ENCODE results near the gene LPP.

LPP gene

DNA sequence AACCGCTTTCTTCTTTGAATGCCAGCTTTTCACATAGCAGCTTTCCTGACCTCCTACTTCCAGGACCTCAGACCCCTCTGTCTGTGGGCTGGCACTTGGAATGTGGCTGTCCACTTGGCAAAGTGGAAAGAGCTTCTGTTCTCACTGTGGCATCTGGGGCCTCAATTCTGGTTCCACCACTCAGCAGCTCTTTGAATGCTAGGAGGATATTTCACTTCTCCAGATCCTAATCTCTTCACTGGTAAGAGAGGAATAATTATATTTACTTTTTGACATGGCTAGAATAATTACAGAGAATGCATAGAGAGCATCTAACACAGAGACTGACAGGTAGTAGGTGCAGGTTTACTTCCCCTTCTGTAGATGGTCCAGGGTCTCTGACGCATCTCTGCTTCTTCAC, 405.9 kb downstream of the LPP start:
- TF ChIP-seq, protein P1, sequence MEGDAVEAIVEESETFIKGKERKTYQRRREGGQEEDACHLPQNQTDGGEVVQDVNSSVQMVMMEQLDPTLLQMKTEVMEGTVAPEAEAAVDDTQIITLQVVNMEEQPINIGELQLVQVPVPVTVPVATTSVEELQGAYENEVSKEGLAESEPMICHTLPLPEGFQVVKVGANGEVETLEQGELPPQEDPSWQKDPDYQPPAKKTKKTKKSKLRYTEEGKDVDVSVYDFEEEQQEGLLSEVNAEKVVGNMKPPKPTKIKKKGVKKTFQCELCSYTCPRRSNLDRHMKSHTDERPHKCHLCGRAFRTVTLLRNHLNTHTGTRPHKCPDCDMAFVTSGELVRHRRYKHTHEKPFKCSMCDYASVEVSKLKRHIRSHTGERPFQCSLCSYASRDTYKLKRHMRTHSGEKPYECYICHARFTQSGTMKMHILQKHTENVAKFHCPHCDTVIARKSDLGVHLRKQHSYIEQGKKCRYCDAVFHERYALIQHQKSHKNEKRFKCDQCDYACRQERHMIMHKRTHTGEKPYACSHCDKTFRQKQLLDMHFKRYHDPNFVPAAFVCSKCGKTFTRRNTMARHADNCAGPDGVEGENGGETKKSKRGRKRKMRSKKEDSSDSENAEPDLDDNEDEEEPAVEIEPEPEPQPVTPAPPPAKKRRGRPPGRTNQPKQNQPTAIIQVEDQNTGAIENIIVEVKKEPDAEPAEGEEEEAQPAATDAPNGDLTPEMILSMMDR (conservative IDR thresholded peaks at IDR 0.05; ENCODE audit: low read depth), result no peak
- ChIA-PET POLR2A (ENCODE audit: low non-redundant PET) (no interaction called here), CTCF (no interaction called here)
- no peak for DNase-seq (ENCODE audit: low spot score)
- no peak overlapping the region for H3K27ac ChIP-seq

DNA sequence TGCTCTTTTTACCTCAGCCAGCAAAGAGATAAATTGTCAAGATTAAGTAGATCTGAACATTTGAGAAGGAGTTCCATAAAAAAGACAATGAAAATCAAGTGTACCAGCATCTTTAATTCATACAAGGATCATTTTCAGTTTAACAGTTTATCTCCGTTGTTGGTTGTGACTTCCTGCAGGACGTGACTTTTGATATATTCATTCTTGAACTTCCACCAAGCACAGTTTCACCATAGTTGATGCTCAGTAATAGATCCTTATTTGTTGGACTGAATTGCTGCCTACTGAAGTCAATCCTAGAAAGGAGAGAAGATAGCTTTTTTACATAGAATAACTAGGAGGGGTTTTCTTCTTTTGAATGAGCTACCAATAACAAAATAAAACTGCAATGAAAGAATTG, 408.2 kb downstream of the LPP start:
- TF ChIP-seq, protein P1 (conservative IDR thresholded peaks at IDR 0.05; ENCODE audit: low read depth), result no peak
- ChIA-PET CTCF (interaction anchor here (0.7 kb wide), 1 partner anchor 182 kb away, joined by 3 read pairs; no protein-coding TSS in a partner anchor), POLR2A (ENCODE audit: low non-redundant PET) (no interaction called here)
- no peak for DNase-seq (ENCODE audit: low spot score)
- no peak overlapping the region for H3K27ac ChIP-seq

DNA sequence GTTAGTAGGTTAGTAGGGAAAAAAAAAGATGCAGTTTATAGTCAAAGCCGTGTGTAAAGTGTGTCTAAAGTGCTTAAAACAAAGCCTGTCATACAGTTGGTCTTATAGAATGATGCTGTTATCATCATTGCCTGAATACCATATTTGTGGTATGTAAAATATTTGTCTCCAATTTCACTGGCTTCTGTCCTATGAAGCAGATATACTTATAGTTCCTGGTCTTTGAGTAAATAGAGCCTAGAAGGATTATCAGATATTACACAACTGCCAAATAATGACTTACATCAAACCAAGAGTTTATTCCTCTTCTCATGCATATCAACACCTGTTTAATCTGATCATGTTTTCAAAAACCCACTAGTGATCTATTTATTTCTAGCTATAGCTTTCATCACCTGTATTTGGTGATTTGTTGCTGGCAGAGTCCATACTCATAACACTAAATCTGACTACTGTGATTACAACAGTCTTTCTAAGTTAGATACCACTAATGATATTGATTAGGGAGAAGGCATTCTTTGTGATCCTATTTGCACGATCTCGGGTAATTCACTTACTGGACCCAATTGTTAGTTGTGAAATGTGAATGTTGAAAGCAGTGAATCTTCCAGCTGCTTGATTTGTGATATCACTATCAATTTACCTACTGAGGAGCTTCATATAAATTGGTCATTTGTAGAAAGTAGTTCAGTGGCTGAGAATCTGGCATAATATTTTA, 413.7 kb downstream of the LPP start:
- DNase-seq (ENCODE audit: low spot score), result no peak
- TF ChIP-seq, protein P1 (conservative IDR thresholded peaks at IDR 0.05; ENCODE audit: low read depth), result no peak
- ChIA-PET POLR2A (ENCODE audit: low non-redundant PET) (no interaction called here), CTCF (no interaction called here)
- H3K27ac ChIP-seq, result no peak overlapping the region

- H3K27ac ChIP-seq, result no peak overlapping the region
- CTCF ChIA-PET, result no interaction called here
- POLR2A ChIA-PET (ENCODE audit: low non-redundant PET), result no interaction called here
- TF ChIP-seq, protein P1 (conservative IDR thresholded peaks at IDR 0.05; ENCODE audit: low read depth), result no peak
- no peak for DNase-seq (ENCODE audit: low spot score)
These were observed 414.8 kb downstream of the LPP start for GRCh38 chr3:188568736-188569135.

DNA sequence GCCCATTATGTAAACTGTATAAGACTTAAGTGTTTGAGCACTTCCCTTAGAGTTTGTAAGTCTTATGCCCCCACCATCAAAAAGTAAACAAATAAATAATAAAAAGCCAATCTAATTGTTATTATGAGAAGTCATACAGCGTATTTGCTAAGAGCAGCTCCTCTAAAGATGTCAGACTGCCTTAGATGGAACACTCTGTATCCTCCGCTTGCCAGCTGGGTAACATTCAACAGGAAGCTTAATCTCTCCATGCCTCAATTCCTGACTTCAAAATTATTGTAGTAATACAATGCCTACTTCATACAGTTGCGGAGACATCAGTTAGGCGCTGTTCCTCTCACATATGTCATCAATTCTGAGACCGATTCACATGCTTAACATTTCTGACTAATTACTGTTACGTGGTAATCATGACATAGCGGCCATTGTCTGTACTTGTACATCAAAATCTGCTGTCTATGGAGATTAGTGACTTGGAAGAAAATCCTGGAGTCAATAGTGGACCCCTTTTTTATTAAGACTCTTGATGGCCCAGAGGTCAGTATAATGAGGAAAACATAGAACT, 417.7 kb downstream of the LPP start:
- ChIA-PET POLR2A (ENCODE audit: low non-redundant PET) (no interaction called here), CTCF (interaction anchor here (0.7 kb wide), 1 partner anchor 470 kb away, joined by 3 read pairs; no protein-coding TSS in a partner anchor)
- no peak for DNase-seq (ENCODE audit: low spot score)
- H3K27ac ChIP-seq, result no peak overlapping the region
- TF ChIP-seq, protein P1 (conservative IDR thresholded peaks at IDR 0.05; ENCODE audit: low read depth), result no peak

GRCh38 chr3:188573291-188573940, 419.5 kb downstream of the LPP start:
- POLR2A ChIA-PET (ENCODE audit: low non-redundant PET), result no interaction called here
- DNase-seq (ENCODE audit: low spot score), result no peak
- TF ChIP-seq, protein P1 (conservative IDR thresholded peaks at IDR 0.05; ENCODE audit: low read depth), result no peak

More at GRCh38 chr3:188573291-188573940, 419.5 kb downstream of the LPP start:
- H3K27ac ChIP-seq, result no peak overlapping the region
- CTCF ChIA-PET, result no interaction called here
